Adrenal gland (tissue), 5 donors: ENCODE data around the gene NOVA2.

Experiments used
- POLR2A ChIP-seq, 2 donors: fragments of 450-650 bp; IDR thresholded peaks; one replicate each; pipeline ENCODE4 v1.6.1; 2017; ENCODE audit warnings: antibody characterized with exemption in 2 of 2, mild to moderate bottlenecking in 2 of 2, moderate library complexity in 1 of 2
- TF ChIP-seq, protein P1 (sequence below), 6 experiments: fragments of 450-650 bp in 4 of 6; fragments of 200-600 bp in 2 of 6; sonication (generic) in 1 of 6; IDR thresholded peaks; 1 replicate in 5 of 6; 2 replicates in 1 of 6; pipeline versions ENCODE4 v1.5.1 to v1.8.0; 2016 to 2021; ENCODE audit warnings: antibody characterized with exemption in 6 of 6, mild to moderate bottlenecking in 2 of 6, moderate library complexity in 1 of 6
- donor health status: DM: no; HTN: no; CAD: no.

GRCh38 chr19:46022061-46022430, 48.4 kb upstream of the NOVA2 start:
- TF ChIP-seq, protein P1, sequence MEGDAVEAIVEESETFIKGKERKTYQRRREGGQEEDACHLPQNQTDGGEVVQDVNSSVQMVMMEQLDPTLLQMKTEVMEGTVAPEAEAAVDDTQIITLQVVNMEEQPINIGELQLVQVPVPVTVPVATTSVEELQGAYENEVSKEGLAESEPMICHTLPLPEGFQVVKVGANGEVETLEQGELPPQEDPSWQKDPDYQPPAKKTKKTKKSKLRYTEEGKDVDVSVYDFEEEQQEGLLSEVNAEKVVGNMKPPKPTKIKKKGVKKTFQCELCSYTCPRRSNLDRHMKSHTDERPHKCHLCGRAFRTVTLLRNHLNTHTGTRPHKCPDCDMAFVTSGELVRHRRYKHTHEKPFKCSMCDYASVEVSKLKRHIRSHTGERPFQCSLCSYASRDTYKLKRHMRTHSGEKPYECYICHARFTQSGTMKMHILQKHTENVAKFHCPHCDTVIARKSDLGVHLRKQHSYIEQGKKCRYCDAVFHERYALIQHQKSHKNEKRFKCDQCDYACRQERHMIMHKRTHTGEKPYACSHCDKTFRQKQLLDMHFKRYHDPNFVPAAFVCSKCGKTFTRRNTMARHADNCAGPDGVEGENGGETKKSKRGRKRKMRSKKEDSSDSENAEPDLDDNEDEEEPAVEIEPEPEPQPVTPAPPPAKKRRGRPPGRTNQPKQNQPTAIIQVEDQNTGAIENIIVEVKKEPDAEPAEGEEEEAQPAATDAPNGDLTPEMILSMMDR (IDR thresholded peaks at IDR 0.05) = no peak
- no peak for TF ChIP-seq POLR2A (IDR thresholded peaks at IDR 0.05)
